ENCODE results near the gene CHCHD10.

Gene CHCHD10

GRCh38 chr22:23767673-23768548 lies at the start of gene CHCHD10:
TSS of gene CHCHD10 (minus strand) at chr22:23767972. CDS start at chr22:23767874, 98 bp downstream.
- TF ChIP-seq CTCF (IDR thresholded peaks at IDR 0.05; ENCODE audit: low read depth, low read length) = peak; percentile 84
- DNase-seq (ENCODE audit: extremely low read depth, low read depth) = no peak

- DNase-seq (ENCODE audit: extremely low read depth, low read depth) = no peak
- TF ChIP-seq CTCF (IDR thresholded peaks at IDR 0.05; ENCODE audit: low read depth, low read length) = no peak
These were observed 49.4 kb upstream of the CHCHD10 start for GRCh38 chr22:23817146-23817545.

- no peak for DNase-seq (ENCODE audit: extremely low read depth, low read depth)
- TF ChIP-seq CTCF (IDR thresholded peaks at IDR 0.05; ENCODE audit: low read depth, low read length) = no peak
These were observed 48.6 kb upstream of the CHCHD10 start for GRCh38 chr22:23816156-23816976.

- no peak for DNase-seq (ENCODE audit: extremely low read depth, low read depth)
- TF ChIP-seq CTCF (IDR thresholded peaks at IDR 0.05; ENCODE audit: low read depth, low read length) = no peak
These were observed 47.9 kb upstream of the CHCHD10 start for GRCh38 chr22:23815541-23816155.

- no peak for TF ChIP-seq CTCF (IDR thresholded peaks at IDR 0.05; ENCODE audit: low read depth, low read length)
- no peak for DNase-seq (ENCODE audit: extremely low read depth, low read depth)
These were observed 44.6 kb upstream of the CHCHD10 start for GRCh38 chr22:23812378-23812777.

GRCh38 chr22:23806837-23807236 lies 39.1 kb upstream of the CHCHD10 start:
- DNase-seq (ENCODE audit: extremely low read depth, low read depth) = no peak
- no peak for TF ChIP-seq CTCF (IDR thresholded peaks at IDR 0.05; ENCODE audit: low read depth, low read length)

All from AG09319 (cell line).